Neural progenitor cell (in vitro differentiated cells): Measurements from ENCODE around the gene TOR1B.

ENCODE experiments used
- CTCF ChIP-seq: fragments of 200-600 bp; sonication (generic); IDR thresholded peaks from 2 replicates; pipeline ENCODE4 v1.5.1; 2017; ENCODE audit warnings: antibody characterized with exemption, mild to moderate bottlenecking
- EZH2 ChIP-seq: fragments of 200-600 bp; sonication (generic); IDR thresholded peaks from 2 replicates; pipeline ENCODE4 v1.6.1; 2017; ENCODE audit warnings: antibody characterized with exemption, mild to moderate bottlenecking, moderate library complexity

- TF ChIP-seq CTCF (no peak), EZH2 (no peak)
Observed at GRCh38 chr9:129835128-129835859, 32.3 kb downstream of the TOR1B start, which contains the start of the genes C9orf78 and USP20.
